ENCODE data around the gene TULP4.

TULP4 gene

DNA sequence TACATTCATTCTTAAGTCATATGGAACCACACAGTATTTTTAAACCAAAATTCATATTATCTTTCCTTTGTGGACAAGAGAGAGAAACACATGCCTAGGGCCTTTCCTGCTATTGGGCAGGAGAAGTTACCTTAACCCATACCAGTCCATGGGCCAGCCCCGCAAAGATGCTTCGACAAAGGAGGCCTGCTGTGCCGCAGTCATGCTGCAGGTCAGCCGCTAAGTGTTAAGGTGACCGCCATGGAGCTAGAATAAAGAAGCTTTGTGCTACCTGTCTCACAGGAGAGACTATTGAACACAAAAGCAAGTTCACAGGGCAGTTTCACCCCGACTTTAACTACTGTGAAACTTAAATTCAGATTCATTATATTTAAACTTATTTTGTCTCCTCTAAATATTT, 185.4 kb downstream of the TULP4 start (continued):
- TF ChIP-seq, protein P1, sequence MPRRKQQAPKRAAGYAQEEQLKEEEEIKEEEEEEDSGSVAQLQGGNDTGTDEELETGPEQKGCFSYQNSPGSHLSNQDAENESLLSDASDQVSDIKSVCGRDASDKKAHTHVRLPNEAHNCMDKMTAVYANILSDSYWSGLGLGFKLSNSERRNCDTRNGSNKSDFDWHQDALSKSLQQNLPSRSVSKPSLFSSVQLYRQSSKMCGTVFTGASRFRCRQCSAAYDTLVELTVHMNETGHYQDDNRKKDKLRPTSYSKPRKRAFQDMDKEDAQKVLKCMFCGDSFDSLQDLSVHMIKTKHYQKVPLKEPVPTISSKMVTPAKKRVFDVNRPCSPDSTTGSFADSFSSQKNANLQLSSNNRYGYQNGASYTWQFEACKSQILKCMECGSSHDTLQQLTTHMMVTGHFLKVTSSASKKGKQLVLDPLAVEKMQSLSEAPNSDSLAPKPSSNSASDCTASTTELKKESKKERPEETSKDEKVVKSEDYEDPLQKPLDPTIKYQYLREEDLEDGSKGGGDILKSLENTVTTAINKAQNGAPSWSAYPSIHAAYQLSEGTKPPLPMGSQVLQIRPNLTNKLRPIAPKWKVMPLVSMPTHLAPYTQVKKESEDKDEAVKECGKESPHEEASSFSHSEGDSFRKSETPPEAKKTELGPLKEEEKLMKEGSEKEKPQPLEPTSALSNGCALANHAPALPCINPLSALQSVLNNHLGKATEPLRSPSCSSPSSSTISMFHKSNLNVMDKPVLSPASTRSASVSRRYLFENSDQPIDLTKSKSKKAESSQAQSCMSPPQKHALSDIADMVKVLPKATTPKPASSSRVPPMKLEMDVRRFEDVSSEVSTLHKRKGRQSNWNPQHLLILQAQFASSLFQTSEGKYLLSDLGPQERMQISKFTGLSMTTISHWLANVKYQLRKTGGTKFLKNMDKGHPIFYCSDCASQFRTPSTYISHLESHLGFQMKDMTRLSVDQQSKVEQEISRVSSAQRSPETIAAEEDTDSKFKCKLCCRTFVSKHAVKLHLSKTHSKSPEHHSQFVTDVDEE (CRISPR knock-in tag; IDR thresholded peaks at IDR 0.05) = no peak
- TF ChIP-seq ZNF70 (CRISPR knock-in tag; IDR thresholded peaks at IDR 0.05) = no peak
- TF ChIP-seq, protein P2, sequence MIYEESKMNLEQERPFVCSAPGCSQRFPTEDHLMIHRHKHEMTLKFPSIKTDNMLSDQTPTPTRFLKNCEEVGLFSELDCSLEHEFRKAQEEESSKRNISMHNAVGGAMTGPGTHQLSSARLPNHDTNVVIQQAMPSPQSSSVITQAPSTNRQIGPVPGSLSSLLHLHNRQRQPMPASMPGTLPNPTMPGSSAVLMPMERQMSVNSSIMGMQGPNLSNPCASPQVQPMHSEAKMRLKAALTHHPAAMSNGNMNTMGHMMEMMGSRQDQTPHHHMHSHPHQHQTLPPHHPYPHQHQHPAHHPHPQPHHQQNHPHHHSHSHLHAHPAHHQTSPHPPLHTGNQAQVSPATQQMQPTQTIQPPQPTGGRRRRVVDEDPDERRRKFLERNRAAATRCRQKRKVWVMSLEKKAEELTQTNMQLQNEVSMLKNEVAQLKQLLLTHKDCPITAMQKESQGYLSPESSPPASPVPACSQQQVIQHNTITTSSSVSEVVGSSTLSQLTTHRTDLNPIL (CRISPR knock-in tag; IDR thresholded peaks at IDR 0.05; ENCODE audit: low read depth) = no peak
- TF ChIP-seq TCF4 (CRISPR knock-in tag; IDR thresholded peaks at IDR 0.05; ENCODE audit: borderline replicate concordance) = no peak

DNA sequence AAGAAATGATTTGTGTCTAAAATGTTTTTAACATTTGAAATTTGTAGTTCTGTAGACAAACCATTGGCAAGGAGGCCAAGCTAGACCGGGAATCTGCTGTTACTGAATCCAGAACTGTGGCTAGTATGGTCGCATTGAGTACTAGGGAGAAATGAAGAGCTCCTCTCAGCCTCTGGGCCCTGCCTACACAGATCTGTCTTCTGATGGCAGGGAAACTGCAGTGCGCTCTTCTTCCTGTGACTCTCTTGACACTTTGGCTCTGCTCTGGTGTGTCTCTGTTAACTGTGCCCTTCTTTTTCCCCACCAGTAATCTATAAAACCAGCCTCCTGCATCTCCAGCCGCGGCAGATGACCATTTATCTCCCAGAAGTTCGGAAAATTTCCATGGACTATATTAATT, 186.1 kb downstream of the TULP4 start:
- no peak for ATAC-seq
- TF ChIP-seq ZNF8 (CRISPR knock-in tag; IDR thresholded peaks at IDR 0.05) (no peak), GLIS3 (CRISPR knock-in tag; IDR thresholded peaks at IDR 0.05) (no peak), TCF4 (CRISPR knock-in tag; IDR thresholded peaks at IDR 0.05; ENCODE audit: borderline replicate concordance) (no peak), ESRRG (CRISPR knock-in tag; IDR thresholded peaks at IDR 0.05) (no peak)

DNA sequence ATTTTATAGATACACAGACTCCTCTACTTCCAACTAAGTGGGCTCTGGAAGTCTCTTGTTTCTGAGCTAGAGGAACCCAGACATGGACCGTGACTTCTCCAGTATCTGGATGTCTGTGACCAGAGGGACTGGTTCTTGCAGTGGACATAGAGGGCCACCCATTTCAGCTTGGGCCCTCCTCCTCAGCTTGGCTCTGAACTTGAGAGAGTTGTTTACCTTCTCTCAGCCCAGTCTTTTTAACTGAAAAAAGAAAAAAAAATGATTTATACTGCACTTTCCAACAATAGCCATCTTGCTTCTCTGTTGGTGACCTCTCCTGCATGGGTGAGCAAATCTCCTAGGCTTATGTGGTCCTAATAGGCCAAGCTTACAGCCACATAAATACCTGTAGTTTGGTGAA, 187.3 kb downstream of the TULP4 start:
- peak; percentile 25; the same call in 1 of the 3 replicates for ATAC-seq
- TF ChIP-seq ZFP3 (CRISPR knock-in tag; IDR thresholded peaks at IDR 0.05) (no peak), TCF4 (CRISPR knock-in tag; IDR thresholded peaks at IDR 0.05; ENCODE audit: borderline replicate concordance) (no peak), ZNF8 (CRISPR knock-in tag; IDR thresholded peaks at IDR 0.05) (no peak), GLIS3 (CRISPR knock-in tag; IDR thresholded peaks at IDR 0.05) (no peak), SNAI2 (CRISPR knock-in tag; IDR thresholded peaks at IDR 0.05) (no peak), CSDC2 (CRISPR knock-in tag; IDR thresholded peaks at IDR 0.05) (no peak), BACH2 (CRISPR knock-in tag; IDR thresholded peaks at IDR 0.05; ENCODE audit: borderline replicate concordance) (no peak), TOX (CRISPR knock-in tag; IDR thresholded peaks at IDR 0.05; ENCODE audit: borderline replicate concordance) (no peak), ZNF565 (CRISPR knock-in tag; conservative IDR thresholded peaks at IDR 0.05; ENCODE audit: low read depth) (no peak), ZNF70 (CRISPR knock-in tag; IDR thresholded peaks at IDR 0.05) (no peak), ZFP30 (CRISPR knock-in tag; IDR thresholded peaks at IDR 0.05) (no peak), ISL1 (CRISPR knock-in tag; IDR thresholded peaks at IDR 0.05) (no peak), OSR1 (CRISPR knock-in tag; IDR thresholded peaks at IDR 0.05) (no peak), ZC3H10 (CRISPR knock-in tag; IDR thresholded peaks at IDR 0.05) (no peak), ESRRG (CRISPR knock-in tag; IDR thresholded peaks at IDR 0.05) (no peak)
- TF ChIP-seq, protein P3, sequence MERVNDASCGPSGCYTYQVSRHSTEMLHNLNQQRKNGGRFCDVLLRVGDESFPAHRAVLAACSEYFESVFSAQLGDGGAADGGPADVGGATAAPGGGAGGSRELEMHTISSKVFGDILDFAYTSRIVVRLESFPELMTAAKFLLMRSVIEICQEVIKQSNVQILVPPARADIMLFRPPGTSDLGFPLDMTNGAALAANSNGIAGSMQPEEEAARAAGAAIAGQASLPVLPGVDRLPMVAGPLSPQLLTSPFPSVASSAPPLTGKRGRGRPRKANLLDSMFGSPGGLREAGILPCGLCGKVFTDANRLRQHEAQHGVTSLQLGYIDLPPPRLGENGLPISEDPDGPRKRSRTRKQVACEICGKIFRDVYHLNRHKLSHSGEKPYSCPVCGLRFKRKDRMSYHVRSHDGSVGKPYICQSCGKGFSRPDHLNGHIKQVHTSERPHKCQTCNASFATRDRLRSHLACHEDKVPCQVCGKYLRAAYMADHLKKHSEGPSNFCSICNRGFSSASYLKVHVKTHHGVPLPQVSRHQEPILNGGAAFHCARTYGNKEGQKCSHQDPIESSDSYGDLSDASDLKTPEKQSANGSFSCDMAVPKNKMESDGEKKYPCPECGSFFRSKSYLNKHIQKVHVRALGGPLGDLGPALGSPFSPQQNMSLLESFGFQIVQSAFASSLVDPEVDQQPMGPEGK (CRISPR knock-in tag; IDR thresholded peaks at IDR 0.05; ENCODE audit: borderline replicate concordance) = no peak
- TF ChIP-seq, protein P4, sequence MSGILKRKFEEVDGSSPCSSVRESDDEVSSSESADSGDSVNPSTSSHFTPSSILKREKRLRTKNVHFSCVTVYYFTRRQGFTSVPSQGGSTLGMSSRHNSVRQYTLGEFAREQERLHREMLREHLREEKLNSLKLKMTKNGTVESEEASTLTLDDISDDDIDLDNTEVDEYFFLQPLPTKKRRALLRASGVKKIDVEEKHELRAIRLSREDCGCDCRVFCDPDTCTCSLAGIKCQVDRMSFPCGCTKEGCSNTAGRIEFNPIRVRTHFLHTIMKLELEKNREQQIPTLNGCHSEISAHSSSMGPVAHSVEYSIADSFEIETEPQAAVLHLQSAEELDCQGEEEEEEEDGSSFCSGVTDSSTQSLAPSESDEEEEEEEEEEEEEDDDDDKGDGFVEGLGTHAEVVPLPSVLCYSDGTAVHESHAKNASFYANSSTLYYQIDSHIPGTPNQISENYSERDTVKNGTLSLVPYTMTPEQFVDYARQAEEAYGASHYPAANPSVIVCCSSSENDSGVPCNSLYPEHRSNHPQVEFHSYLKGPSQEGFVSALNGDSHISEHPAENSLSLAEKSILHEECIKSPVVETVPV (CRISPR knock-in tag; IDR thresholded peaks at IDR 0.05) = no peak
- TF ChIP-seq, protein P1 (CRISPR knock-in tag; IDR thresholded peaks at IDR 0.05) = no peak
- TF ChIP-seq, protein P5, sequence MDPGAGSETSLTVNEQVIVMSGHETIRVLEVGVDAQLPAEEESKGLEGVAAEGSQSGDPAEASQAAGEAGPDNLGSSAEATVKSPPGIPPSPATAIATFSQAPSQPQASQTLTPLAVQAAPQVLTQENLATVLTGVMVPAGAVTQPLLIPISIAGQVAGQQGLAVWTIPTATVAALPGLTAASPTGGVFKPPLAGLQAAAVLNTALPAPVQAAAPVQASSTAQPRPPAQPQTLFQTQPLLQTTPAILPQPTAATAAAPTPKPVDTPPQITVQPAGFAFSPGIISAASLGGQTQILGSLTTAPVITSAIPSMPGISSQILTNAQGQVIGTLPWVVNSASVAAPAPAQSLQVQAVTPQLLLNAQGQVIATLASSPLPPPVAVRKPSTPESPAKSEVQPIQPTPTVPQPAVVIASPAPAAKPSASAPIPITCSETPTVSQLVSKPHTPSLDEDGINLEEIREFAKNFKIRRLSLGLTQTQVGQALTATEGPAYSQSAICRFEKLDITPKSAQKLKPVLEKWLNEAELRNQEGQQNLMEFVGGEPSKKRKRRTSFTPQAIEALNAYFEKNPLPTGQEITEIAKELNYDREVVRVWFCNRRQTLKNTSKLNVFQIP (CRISPR knock-in tag; IDR thresholded peaks at IDR 0.05; ENCODE audit: borderline replicate concordance, low read depth) = no peak

Measured in SK-N-SH treated with all-trans-retinoic acid at 6 μM for 48 hours (cell line).